Body of pancreas (tissue), 4 donors: ENCODE data around the gene PPP2R5C.

Experiments
- POLR2A ChIP-seq, 3 donors: fragments of 450-650 bp; IDR thresholded peaks; one replicate each; pipeline ENCODE4 v1.6.1; 2016; ENCODE audit warnings: antibody characterized with exemption in 3 of 3, mild to moderate bottlenecking in 2 of 3
- TF ChIP-seq, protein P1 (sequence below), 7 experiments: fragments of 450-650 bp in 4 of 7; fragments of 200-600 bp in 3 of 7; sonication (generic) in 3 of 7; IDR thresholded peaks; one replicate each; pipeline ENCODE4 v1.5.1; 2016 to 2019; ENCODE audit warnings: antibody characterized with exemption in 7 of 7

GRCh38 chr14:101905614-101906013 is 144.1 kb downstream of the PPP2R5C start:
- TF ChIP-seq, protein P1, sequence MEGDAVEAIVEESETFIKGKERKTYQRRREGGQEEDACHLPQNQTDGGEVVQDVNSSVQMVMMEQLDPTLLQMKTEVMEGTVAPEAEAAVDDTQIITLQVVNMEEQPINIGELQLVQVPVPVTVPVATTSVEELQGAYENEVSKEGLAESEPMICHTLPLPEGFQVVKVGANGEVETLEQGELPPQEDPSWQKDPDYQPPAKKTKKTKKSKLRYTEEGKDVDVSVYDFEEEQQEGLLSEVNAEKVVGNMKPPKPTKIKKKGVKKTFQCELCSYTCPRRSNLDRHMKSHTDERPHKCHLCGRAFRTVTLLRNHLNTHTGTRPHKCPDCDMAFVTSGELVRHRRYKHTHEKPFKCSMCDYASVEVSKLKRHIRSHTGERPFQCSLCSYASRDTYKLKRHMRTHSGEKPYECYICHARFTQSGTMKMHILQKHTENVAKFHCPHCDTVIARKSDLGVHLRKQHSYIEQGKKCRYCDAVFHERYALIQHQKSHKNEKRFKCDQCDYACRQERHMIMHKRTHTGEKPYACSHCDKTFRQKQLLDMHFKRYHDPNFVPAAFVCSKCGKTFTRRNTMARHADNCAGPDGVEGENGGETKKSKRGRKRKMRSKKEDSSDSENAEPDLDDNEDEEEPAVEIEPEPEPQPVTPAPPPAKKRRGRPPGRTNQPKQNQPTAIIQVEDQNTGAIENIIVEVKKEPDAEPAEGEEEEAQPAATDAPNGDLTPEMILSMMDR (IDR thresholded peaks at IDR 0.05) = no peak
- no peak for TF ChIP-seq POLR2A (IDR thresholded peaks at IDR 0.05)
